H1 (cell line): ENCODE data around the gene CFAP221. TPM values are rescaled to one million over a fixed set of nuclear protein-coding genes. Genes with fewer than 3 reads are reported as not detected.

Source experiments
- RAD21 ChIP-seq, 2 experiments: IDR thresholded peaks in 1 of 2; conservative IDR thresholded peaks in 1 of 2; 2 replicates each; pipeline ENCODE4 v1.6.1; 2011; ENCODE audit warnings: low read depth in 2 of 2, low read length in 2 of 2, improper control_type of control experiment in 1 of 2, inconsistent platforms in 1 of 2, mild to moderate bottlenecking in 1 of 2, moderate library complexity in 1 of 2
- polyA plus RNA-seq, 7 experiments: library from polyadenylated mRNA; depleted of rRNA in 3 of 7; stranded (reverse) in 5 of 7; unstranded in 2 of 7; fragments of >200 nt in 5 of 7; fragments of 200-250 nt in 2 of 7; gene quantifications; 1 replicate in 5 of 7; 2 replicates in 1 of 7; 4 replicates in 1 of 7; pipeline versions ENCODE4 v1.2.1 to v1.2.3, GENCODE V29; 2011 to 2013; ENCODE audit warnings: missing spikeins in 2 of 7, mixed read lengths in 2 of 7
- total RNA-seq: library from RNA; stranded (reverse); fragmentation: NEBNext Ultra II Directional; extraction: Animal tissue kit (Norgen Biotek cat#: 25700); gene quantifications from 2 replicates; pipeline ENCODE4 v1.2.1, GENCODE V29; 2021

Gene CFAP221
- total and polyA plus RNA-seq, 2 of the 8 experiments (the other 6 are each of a cell fraction or from before 2014, with no cell fraction given) = 0.14 to 0.71 TPM

- TF ChIP-seq RAD21 (IDR thresholded peaks at IDR 0.05 in 1 of 2, conservative IDR thresholded peaks at IDR 0.05 in 1 of 2; ENCODE audit: low read depth in 2 of 2, low read length in 2 of 2) = no peak
Measured at GRCh38 chr2:119650846-119651370, 106.7 kb downstream of the CFAP221 start (continued).
